Upper lobe of left lung (tissue), 6 donors: ENCODE measurements around the gene PLXNA4. TPM values are rescaled to one million over a fixed set of nuclear protein-coding genes. Genes with fewer than 3 reads are reported as not detected.

ENCODE experiments used
- ATAC-seq, 2 donors: fragments of 200-7000 bp; cut with Tn5 transposase; one replicate each; pipeline ENCODE4 v1.9.1; 2022; ENCODE audit warnings: mild to moderate bottlenecking in 2 of 2, moderate library complexity in 2 of 2; ENCODE audit not compliant: low FRiP score in 2 of 2
- DNase-seq, 2 donors: peaks; one replicate each; pipeline ENCODE4 v3.0.0-alpha.2; 2019 to 2020
- H3K27ac ChIP-seq, 4 donors: fragments of 200-600 bp; sonication (generic); one replicate each; pipeline ENCODE4 v1.5.1; 2016 to 2019
- H3K27me3 ChIP-seq, 4 donors: fragments of 200-600 bp; sonication (generic); one replicate each; pipeline ENCODE4 v1.5.1; 2017 to 2019
- H3K36me3 ChIP-seq, 4 donors: fragments of 200-600 bp; sonication (generic); one replicate each; pipeline ENCODE4 v1.5.1; 2016 to 2019
- H3K4me1 ChIP-seq, 4 donors: fragments of 200-600 bp; sonication (generic); one replicate each; pipeline ENCODE4 v1.5.1; 2018 to 2019
- H3K4me3 ChIP-seq, 4 donors: fragments of 200-600 bp; sonication (generic); one replicate each; pipeline ENCODE4 v1.5.1; 2017 to 2019; ENCODE audit warnings: mild to moderate bottlenecking in 2 of 4, moderate library complexity in 1 of 4
- H3K9me3 ChIP-seq, 4 donors: fragments of 200-600 bp; sonication (generic); one replicate each; pipeline ENCODE4 v1.5.1; 2018 to 2019
- EP300 ChIP-seq, 4 donors: sonication (generic); formaldehyde crosslinking; IDR thresholded peaks; one replicate each; pipeline ENCODE4 v1.5.1; 2017; ENCODE audit warnings: antibody characterized with exemption in 4 of 4, control low read depth in 2 of 4
- POLR2A ChIP-seq, 4 donors: fragments of 450-650 bp; IDR thresholded peaks; one replicate each; pipeline ENCODE4 v1.5.1; 2016 to 2017; ENCODE audit warnings: antibody characterized with exemption in 4 of 4, mild to moderate bottlenecking in 2 of 4
- POLR2AphosphoS5 ChIP-seq, 2 donors: sonication (generic); formaldehyde crosslinking; IDR thresholded peaks; one replicate each; pipeline ENCODE4 v1.5.1; 2017; ENCODE audit warnings: antibody characterized with exemption in 2 of 2
- WGBS, 2 donors: methylation state at CpG; one replicate each; pipeline ENCODE4 v1.1.5; 2017 to 2018; 5-methylcytosine and 5-hydroxymethylcytosine counted together
- total RNA-seq, 6 donors: library from RNA; depleted of rRNA in 4 of 6; stranded (reverse); fragments of >200 nt in 4 of 6; gene quantifications; one replicate each; pipeline versions ENCODE4 v1.1.0 to v1.2.1, GENCODE V29; 2016 to 2021
- TF ChIP-seq, protein P1 (sequence below), 6 experiments: fragments of 450-650 bp in 4 of 6; fragments of 200-600 bp in 2 of 6; sonication (generic) in 2 of 6; IDR thresholded peaks; one replicate each; pipeline ENCODE4 v1.5.1; 2016 to 2019; ENCODE audit warnings: antibody characterized with exemption in 6 of 6
- donor health status: DM: no; HTN: no; CAD: no; lungs with moderate emphysema.
- donor health status: DM: no; HTN: yes; CAD: no; lungs with severe emphysema.

Gene PLXNA4
- total RNA-seq, 6 donors from 2014 or later = 1.1 to 5.9 (median 2.6) TPM

DNA sequence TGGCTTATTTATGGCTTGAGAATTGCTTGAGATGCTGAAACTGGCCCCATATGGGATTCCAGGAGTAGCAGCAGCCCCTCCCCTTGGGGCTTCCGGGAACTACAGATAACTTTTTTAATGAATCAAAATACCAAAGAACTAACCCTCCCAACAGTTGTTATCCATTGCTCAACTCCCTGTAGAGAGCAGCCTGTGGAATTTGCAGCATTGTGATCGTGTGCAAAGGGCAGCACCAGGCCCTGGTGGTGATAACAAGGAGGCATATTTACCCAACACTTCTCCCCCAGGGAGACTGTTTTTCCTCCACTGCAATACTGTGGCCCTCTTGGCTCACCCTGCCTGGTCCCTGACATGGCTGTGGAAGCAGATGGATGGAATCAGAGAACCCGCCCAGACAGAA lies 196.2 kb downstream of the PLXNA4 start:
- Histone ChIP-seq H3K4me1 (peaks cover 0 to 3% (median 0%) of the 10 kb centered on the region in 4 donors), H3K4me3 (no peak overlapping the region), H3K9me3 (no peaks in the 10 kb centered on the region), H3K27me3 (no peaks in the 10 kb centered on the region), H3K36me3 (no peaks in the 10 kb centered on the region), H3K27ac (no peak overlapping the region)
- DNase-seq (no peak), ATAC-seq (peak; percentile 57 to 69)
- TF ChIP-seq POLR2A (IDR thresholded peaks at IDR 0.05) = no peak
- TF ChIP-seq, protein P1, sequence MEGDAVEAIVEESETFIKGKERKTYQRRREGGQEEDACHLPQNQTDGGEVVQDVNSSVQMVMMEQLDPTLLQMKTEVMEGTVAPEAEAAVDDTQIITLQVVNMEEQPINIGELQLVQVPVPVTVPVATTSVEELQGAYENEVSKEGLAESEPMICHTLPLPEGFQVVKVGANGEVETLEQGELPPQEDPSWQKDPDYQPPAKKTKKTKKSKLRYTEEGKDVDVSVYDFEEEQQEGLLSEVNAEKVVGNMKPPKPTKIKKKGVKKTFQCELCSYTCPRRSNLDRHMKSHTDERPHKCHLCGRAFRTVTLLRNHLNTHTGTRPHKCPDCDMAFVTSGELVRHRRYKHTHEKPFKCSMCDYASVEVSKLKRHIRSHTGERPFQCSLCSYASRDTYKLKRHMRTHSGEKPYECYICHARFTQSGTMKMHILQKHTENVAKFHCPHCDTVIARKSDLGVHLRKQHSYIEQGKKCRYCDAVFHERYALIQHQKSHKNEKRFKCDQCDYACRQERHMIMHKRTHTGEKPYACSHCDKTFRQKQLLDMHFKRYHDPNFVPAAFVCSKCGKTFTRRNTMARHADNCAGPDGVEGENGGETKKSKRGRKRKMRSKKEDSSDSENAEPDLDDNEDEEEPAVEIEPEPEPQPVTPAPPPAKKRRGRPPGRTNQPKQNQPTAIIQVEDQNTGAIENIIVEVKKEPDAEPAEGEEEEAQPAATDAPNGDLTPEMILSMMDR (IDR thresholded peaks at IDR 0.05) = peak in 1 of 6 experiments; percentile 11
- no peak for TF ChIP-seq EP300 (IDR thresholded peaks at IDR 0.05)
- peak; percentile 36 to 40 for TF ChIP-seq POLR2AphosphoS5 (IDR thresholded peaks at IDR 0.05)
- WGBS, 2 donors = 32 to 47% methylated on average over 3 of the region's 3 CpGs

DNA sequence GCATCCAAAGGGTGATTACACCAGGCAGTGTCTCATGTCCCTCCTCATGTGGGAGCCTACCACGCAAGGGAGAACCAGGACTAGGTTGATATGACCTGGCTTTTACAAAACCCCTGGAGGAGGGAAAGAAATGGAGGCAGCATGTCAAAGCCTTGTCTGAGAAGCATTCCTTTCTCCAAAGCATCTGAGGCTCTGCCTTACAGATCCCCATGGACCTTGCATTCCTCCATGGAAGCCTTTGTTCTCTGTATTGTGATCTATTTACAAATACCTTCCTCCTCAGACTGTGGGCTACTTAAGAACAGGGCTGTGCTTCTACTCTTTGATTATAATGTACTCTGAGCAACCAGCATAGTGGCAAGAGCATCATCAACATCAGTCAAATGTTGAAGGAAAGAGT lies 197.0 kb downstream of the PLXNA4 start:
- Histone ChIP-seq H3K27me3 (no peaks in the 10 kb centered on the region), H3K36me3 (no peaks in the 10 kb centered on the region), H3K4me1 (peaks cover 0 to 3% (median 0%) of the 10 kb centered on the region in 4 donors), H3K4me3 (no peak overlapping the region), H3K9me3 (no peaks in the 10 kb centered on the region), H3K27ac (no peak overlapping the region)
- ATAC-seq (no peak), DNase-seq (no peak)
- 67 to 92% methylated on average over 1 of the region's 1 CpG for WGBS, 2 donors
- TF ChIP-seq EP300 (IDR thresholded peaks at IDR 0.05) (no peak), POLR2A (IDR thresholded peaks at IDR 0.05) (no peak), POLR2AphosphoS5 (IDR thresholded peaks at IDR 0.05) (no peak)
- TF ChIP-seq, protein P1 (IDR thresholded peaks at IDR 0.05) = no peak

DNA sequence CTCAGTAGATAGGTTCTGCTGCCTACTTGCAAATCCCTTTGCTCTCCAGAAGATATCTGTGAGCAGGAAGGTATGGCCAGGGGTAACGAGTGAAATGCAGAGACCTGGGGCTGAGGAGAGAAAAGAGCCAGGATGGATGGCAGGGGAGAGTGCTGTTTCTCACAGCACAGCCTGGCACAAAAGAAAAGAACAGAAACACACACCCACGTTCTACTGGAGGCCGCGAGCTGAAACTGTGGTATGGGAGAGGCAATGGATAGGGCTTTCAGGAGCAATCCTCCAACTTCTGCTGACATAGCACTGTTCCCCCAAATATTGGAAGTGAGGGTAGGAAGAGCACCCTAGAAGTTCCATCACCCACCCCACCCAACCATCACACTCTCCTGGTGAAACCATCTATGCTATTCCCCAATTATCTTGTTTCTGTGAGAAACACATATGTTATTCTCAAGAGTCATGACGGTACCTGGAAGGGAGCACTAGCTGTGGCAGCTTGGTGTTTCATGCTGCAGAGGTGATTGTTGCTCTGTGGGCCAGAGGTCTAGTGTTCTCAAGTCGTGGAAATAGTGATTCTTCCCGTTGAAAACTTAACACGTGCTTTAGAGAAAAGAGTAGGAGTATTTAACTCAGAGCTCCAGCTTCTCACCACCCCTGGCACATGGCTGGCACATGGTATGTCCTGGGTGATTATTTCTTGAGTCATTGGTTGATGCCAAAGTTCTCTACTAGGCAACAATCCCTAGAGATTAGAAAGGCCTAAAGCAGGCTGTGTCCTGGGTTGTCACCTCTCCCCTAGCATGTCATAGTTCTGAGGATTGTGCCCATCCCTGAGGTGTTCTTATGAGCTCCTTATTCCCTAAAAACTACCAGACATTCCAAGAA lies 198.3 kb downstream of the PLXNA4 start:
- Histone ChIP-seq H3K4me3 (no peak overlapping the region), H3K4me1 (no peaks in the 10 kb centered on the region), H3K27ac (no peak overlapping the region), H3K36me3 (no peaks in the 10 kb centered on the region), H3K9me3 (no peaks in the 10 kb centered on the region), H3K27me3 (no peaks in the 10 kb centered on the region)
- 86 to 87% methylated on average over 8 of the region's 8 CpGs for WGBS, 2 donors
- TF ChIP-seq POLR2A (IDR thresholded peaks at IDR 0.05) = no peak
- TF ChIP-seq EP300 (IDR thresholded peaks at IDR 0.05) = no peak
- TF ChIP-seq, protein P1 (IDR thresholded peaks at IDR 0.05) = no peak
- no peak for TF ChIP-seq POLR2AphosphoS5 (IDR thresholded peaks at IDR 0.05)
- DNase-seq (no peak), ATAC-seq (no peak)

DNA sequence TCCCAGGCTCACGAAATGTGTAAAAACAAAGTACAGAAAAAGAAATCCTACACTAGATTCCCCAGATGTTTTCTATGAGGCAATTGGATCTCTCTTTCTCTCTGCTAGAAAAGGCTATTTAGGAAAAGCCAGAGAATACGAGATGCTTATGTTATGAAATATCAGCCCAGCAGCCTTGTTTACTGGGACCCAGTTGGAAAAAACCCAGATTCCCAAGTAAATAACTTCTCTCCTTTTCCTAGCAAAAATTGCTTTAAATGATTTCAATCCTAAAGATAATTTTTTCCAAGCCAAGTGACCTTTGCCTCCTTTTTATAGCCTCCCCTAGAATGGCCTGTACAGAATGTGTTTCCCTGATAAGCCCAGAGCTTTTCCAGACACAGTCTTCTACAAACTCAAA lies 199.3 kb downstream of the PLXNA4 start:
- ATAC-seq (no peak), DNase-seq (no peak)
- Histone ChIP-seq H3K4me1 (no peaks in the 10 kb centered on the region), H3K27ac (no peak overlapping the region), H3K4me3 (no peak overlapping the region), H3K27me3 (no peaks in the 10 kb centered on the region), H3K9me3 (no peaks in the 10 kb centered on the region), H3K36me3 (no peaks in the 10 kb centered on the region)
- TF ChIP-seq EP300 (IDR thresholded peaks at IDR 0.05) (no peak), POLR2A (IDR thresholded peaks at IDR 0.05) (no peak), POLR2AphosphoS5 (IDR thresholded peaks at IDR 0.05) (no peak)
- TF ChIP-seq, protein P1 (IDR thresholded peaks at IDR 0.05) = no peak
- 58 to 77% methylated on average over 2 of the region's 2 CpGs for WGBS, 2 donors
